ENCODE measurements around the gene NTN1. TPM values are rescaled to one million over a fixed set of nuclear protein-coding genes. Genes with fewer than 3 reads are reported as not detected.
"Not testable (repeated sequence)": the region's sequence is repeated elsewhere in the genome, so short reads cannot be mapped to it uniquely, and the experiment has no call there.

Gene NTN1
- total and polyA plus RNA-seq, 7 experiments from 2014 or later: 0.07 to 0.12 (median 0.11) TPM; not detected in 4

DNA sequence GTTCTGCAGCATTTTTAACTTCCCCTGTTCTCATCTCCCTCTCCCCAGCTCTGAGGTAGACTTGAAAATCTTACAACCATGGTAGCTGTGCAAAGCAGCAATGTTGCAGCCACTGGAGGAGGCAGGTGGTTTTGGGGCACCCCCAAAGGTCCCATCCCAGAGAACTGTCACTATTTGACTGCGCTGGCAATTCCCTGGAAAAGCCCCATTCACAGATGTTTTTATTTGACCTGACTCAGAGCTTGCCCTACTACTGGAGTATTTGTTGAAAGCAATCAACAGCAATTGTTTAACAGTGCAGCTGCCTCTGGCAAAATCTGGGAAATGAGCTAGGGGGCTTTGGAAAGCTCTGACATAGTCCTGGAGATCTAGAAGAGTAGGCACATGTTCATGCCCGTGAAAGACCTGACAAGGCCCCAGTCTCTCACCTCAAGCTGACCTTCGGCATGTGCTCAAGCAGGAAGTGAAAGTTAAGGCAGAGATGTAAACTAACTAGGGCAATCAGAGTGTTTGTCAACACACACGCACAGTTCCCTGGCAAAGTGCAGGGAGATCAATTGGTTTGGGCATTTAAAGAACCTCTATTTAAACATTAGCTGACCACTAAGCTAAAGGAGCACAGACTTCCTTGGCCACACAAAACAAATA is 36.1 kb upstream of the NTN1 start:
- Mint-ChIP-seq H3K27ac (peak overlapping the region in 3 of 9 donors; percentile 2 to 76 (median 3)), H3K27me3 (no peaks in the 10 kb centered on the region), H3K36me3 (peaks cover 0 to 8% (median 0%) of the 10 kb centered on the region in 5 donors), H3K4me1 (peaks cover 9 to 15% (median 12%) of the 10 kb centered on the region in 7 donors), H3K4me3 (peak overlapping the region in 2 of 10 donors; percentile 8 to 23), H3K9me3 (peaks cover 0 to 17% (median 4%) of the 10 kb centered on the region in 11 donors)
- intact Hi-C loops (cut with micrococcal nuclease): no loop called here
- CTCF ChIA-PET: interaction anchor here (0.8 to 1.1 kb wide), 3 partner anchors 11 to 75 kb away, joined by 3 to 5 read pairs (median 4); no protein-coding TSS in a partner anchor
- ATAC-seq (peak; percentile 62), DNase-seq (no peak)
- Histone ChIP-seq H3K27ac (ENCODE audit: low read depth, low read length) (no peak overlapping the region), H3K4me1 (ENCODE audit: control insufficient read depth in 2 of 2, insufficient read depth in 2 of 2, low read length in 2 of 2) (peaks cover 0 to 8% of the 10 kb centered on the region in 2 donors), H3K4me3 (ENCODE audit: low read length) (no peak overlapping the region), H3K36me3 (ENCODE audit: control insufficient read depth in 2 of 3, insufficient read depth in 3 of 3, low read length in 3 of 3) (no peaks in the 10 kb centered on the region), H3K27me3 (ENCODE audit: control insufficient read depth in 2 of 2, insufficient read depth in 2 of 2, low read length in 2 of 2) (no peaks in the 10 kb centered on the region), H3K9me3 (ENCODE audit: control insufficient read depth in 2 of 3, low read length in 3 of 3) (peaks cover 0 to 4% (median 0%) of the 10 kb centered on the region in 3 experiments)
- POLR2A ChIA-PET: no interaction called here

DNA sequence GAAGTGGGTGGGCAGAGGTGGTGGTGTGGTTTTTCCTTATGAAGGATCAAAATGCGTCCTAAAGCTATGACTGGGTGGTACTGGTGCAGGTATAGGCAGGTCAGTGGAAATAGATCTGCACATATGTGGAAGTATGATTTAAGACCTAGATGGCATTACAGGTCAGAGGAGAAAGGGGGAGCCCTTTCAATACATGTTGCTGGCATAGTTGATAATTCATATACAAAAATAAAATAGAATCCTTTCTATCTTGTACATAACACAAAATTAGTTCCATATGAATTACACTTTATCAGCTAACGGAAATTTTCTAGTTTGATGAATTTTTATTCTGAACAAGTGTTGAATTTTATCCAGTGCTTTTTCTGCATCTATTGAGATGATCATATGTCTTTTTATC is 35.0 kb upstream of the NTN1 start:
- intact Hi-C loops (cut with micrococcal nuclease): no loop called here
- Histone ChIP-seq H3K36me3 (ENCODE audit: control insufficient read depth in 2 of 3, insufficient read depth in 3 of 3, low read length in 3 of 3) (no peaks in the 10 kb centered on the region), H3K4me3 (ENCODE audit: low read length) (no peak overlapping the region), H3K4me1 (ENCODE audit: control insufficient read depth in 2 of 2, insufficient read depth in 2 of 2, low read length in 2 of 2) (peaks cover under 1 to 8% of the 10 kb centered on the region in 2 donors), H3K27me3 (ENCODE audit: control insufficient read depth in 2 of 2, insufficient read depth in 2 of 2, low read length in 2 of 2) (no peaks in the 10 kb centered on the region), H3K27ac (ENCODE audit: low read depth, low read length) (no peak overlapping the region), H3K9me3 (ENCODE audit: control insufficient read depth in 2 of 3, low read length in 3 of 3) (peaks cover 0 to 4% (median 0%) of the 10 kb centered on the region in 3 experiments)
- ATAC-seq (no peak), DNase-seq (no peak)
- H3K27me3 Mint-ChIP-seq: peaks cover 0 to under 1% (median 0%) of the 10 kb centered on the region in 5 donors
- H3K36me3 Mint-ChIP-seq: peaks cover 0 to 8% (median 0%) of the 10 kb centered on the region in 5 donors
- ChIA-PET POLR2A (interaction anchor here (1.0 kb wide), 1 partner anchor 49 kb away, joined by 3 read pairs; no protein-coding TSS in a partner anchor), CTCF (no interaction called here)
- H3K4me1 Mint-ChIP-seq: peaks cover 9 to 16% (median 12%) of the 10 kb centered on the region in 7 donors
- H3K4me3 Mint-ChIP-seq: no peak overlapping the region
- H3K9me3 Mint-ChIP-seq: peaks cover 0 to 17% (median 4%) of the 10 kb centered on the region in 11 donors
- peak overlapping the region in 1 of 9 donors; percentile 20 for H3K27ac Mint-ChIP-seq

DNA sequence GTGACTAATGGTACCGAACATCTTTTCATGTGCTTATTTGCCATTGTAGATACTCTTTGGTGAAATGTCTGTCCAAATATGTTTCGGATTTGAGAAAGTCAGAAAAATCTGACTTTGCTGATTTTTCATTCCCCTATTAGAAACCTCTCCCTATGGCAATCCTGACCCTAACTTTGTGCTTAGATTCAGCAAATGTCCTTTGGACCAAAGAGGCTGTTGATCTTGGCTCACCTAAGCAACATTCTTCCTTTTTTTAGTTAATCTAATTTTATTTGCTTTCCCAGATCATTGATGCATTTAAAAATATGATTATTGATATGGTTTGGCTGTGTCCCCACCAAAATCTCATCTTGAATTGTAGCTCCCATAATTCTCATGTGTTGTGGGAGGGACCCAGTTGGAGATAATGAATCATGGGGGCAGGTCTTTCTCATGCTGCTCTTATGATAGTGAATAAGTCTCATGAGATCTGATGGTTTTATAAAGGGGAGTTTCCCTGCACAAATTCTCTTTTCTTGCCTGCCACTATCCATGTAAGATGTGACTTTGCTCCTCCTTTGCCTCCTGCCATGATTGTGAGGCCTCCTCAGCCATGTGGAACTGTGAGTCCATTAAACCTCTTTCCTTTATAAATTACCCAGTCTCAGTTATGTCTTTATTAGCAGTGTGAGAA is 32.9 kb upstream of the NTN1 start:
- H3K27ac Mint-ChIP-seq; H3K9me3 ChIP-seq (ENCODE audit: control insufficient read depth in 2 of 3, low read length in 3 of 3); H3K4me3 Mint-ChIP-seq; DNase-seq; H3K27ac ChIP-seq (ENCODE audit: low read depth, low read length); H3K4me3 ChIP-seq (ENCODE audit: low read length); H3K4me1 ChIP-seq (ENCODE audit: control insufficient read depth in 2 of 2, insufficient read depth in 2 of 2, low read length in 2 of 2); H3K27me3 Mint-ChIP-seq; H3K36me3 Mint-ChIP-seq; H3K27me3 ChIP-seq (ENCODE audit: control insufficient read depth in 2 of 2, insufficient read depth in 2 of 2, low read length in 2 of 2); ATAC-seq; intact Hi-C loops (cut with micrococcal nuclease); H3K36me3 ChIP-seq (ENCODE audit: control insufficient read depth in 2 of 3, insufficient read depth in 3 of 3, low read length in 3 of 3): not testable (repeated sequence)
- ChIA-PET CTCF (interaction anchor here (0.7 kb wide), 2 partner anchors 11 to 50 kb away, joined by 3 read pairs; no protein-coding TSS in a partner anchor), POLR2A (interaction anchor here (0.7 kb wide), 1 partner anchor 96 kb away, joined by 3 read pairs; no protein-coding TSS in a partner anchor)
- Mint-ChIP-seq H3K9me3 (peaks cover 0 to 17% (median 4%) of the 10 kb centered on the region in 11 donors), H3K4me1 (peaks cover 9 to 21% (median 16%) of the 10 kb centered on the region in 7 donors)

DNA sequence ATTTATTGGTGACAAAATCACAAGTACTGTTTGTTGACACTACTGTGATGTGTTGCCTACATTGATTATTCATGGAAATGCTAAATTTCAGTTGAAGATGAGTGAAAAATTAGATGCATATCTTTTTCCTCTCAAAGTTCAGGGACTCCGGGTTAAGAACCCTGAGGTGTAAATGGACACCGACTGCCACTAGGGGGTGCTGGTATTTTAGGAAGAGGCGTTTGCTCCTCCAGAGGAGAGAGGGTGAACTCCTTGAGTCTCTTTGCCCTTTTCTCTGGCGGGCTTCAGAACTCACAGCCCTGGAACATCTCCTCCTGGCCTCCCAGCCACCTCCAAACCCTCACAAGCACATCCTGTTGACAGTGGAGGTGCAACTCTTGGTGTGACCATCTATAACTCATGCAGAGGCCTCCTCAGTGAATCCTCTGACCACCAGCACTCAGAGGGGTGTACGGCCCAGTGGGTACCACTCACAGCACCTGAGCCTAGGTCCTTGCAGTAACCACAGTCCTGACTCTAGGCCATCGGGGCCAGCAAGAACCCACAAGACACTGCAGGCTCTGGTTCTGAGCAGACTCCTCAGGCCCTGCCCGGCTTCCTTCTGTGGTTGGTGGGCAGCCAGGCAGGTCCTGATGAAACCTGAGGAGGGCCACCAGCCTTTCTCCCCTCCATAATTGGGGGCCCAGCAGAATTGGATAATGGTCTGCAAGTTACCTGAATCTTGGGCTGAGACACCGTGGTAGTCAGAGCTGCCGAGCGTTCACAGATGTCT is 29.6 kb upstream of the NTN1 start:
- Mint-ChIP-seq H3K36me3 (peaks cover 0 to 5% (median 0%) of the 10 kb centered on the region in 5 donors), H3K9me3 (peaks cover 0 to 7% (median 1%) of the 10 kb centered on the region in 11 donors), H3K4me1 (peaks cover 0 to 11% (median 5%) of the 10 kb centered on the region in 7 donors), H3K27me3 (peaks cover 0 to 4% (median 0%) of the 10 kb centered on the region in 5 donors), H3K4me3 (no peak overlapping the region), H3K27ac (no peak overlapping the region)
- intact Hi-C loops (cut with micrococcal nuclease): loop anchor here in 1 of 2 donors (1.0 kb wide), 1 partner anchor 26 kb away; the partner anchor contains the start of gene PIK3R5
- Histone ChIP-seq H3K36me3 (ENCODE audit: control insufficient read depth in 2 of 3, insufficient read depth in 3 of 3, low read length in 3 of 3) (no peaks in the 10 kb centered on the region), H3K27ac (ENCODE audit: low read depth, low read length) (no peak overlapping the region), H3K4me1 (ENCODE audit: control insufficient read depth in 2 of 2, insufficient read depth in 2 of 2, low read length in 2 of 2) (peaks cover 0 to 6% of the 10 kb centered on the region in 2 donors), H3K27me3 (ENCODE audit: control insufficient read depth in 2 of 2, insufficient read depth in 2 of 2, low read length in 2 of 2) (no peaks in the 10 kb centered on the region), H3K9me3 (ENCODE audit: control insufficient read depth in 2 of 3, low read length in 3 of 3) (no peaks in the 10 kb centered on the region), H3K4me3 (ENCODE audit: low read length) (no peak overlapping the region)
- POLR2A ChIA-PET: no interaction called here
- peak; percentile 34 to 67 (median 54) for DNase-seq
- CTCF ChIA-PET: interaction anchor here (0.5 to 1.0 kb wide), 4 partner anchors 9 to 1307 kb away, joined by 3 read pairs; no protein-coding TSS in a partner anchor
- ATAC-seq: peak; percentile 84

DNA sequence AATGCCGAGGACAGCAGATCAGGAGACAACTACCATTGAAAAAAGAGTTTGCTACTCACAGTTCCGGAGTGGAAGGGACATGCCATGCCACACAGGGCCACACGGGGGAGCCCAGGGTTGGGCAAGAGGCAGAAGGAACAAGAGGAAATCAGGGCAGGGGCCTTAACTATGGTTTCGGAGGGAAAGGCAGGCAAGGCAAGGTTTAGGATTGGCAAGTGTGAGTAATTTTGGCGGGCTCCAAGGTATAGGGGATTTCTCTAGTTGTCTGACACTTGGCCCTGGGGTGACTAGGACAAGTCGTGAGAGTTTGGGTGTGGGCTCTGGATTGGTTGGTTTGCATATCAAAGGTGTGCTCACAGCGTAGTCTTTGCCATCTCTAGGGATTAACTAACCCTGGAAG is 27.0 kb upstream of the NTN1 start:
- peaks cover 0 to 1% (median 0%) of the 10 kb centered on the region in 11 donors for H3K9me3 Mint-ChIP-seq
- CTCF ChIA-PET: interaction anchor here (0.6 to 1.1 kb wide), 2 partner anchors 209 to 580 kb away, joined by 3 read pairs; no protein-coding TSS in a partner anchor
- intact Hi-C loops (cut with micrococcal nuclease): no loop called here
- no peaks in the 10 kb centered on the region for H3K36me3 ChIP-seq (ENCODE audit: control insufficient read depth in 2 of 3, insufficient read depth in 3 of 3, low read length in 3 of 3)
- H3K4me3 Mint-ChIP-seq: no peak overlapping the region
- DNase-seq (peak in 5 of 9 donors; percentile 22 to 65 (median 42)), ATAC-seq (peak; percentile 46)
- H3K9me3 ChIP-seq (ENCODE audit: control insufficient read depth in 2 of 3, low read length in 3 of 3): no peaks in the 10 kb centered on the region
- peaks cover 0 to 15% (median 5%) of the 10 kb centered on the region in 7 donors for H3K4me1 Mint-ChIP-seq
- no peak overlapping the region for H3K4me3 ChIP-seq (ENCODE audit: low read length)
- POLR2A ChIA-PET: no interaction called here
- H3K27ac ChIP-seq (ENCODE audit: low read depth, low read length): no peak overlapping the region
- H3K27me3 Mint-ChIP-seq: peaks cover 0 to 13% (median 4%) of the 10 kb centered on the region in 5 donors
- peaks cover 0 to 6% of the 10 kb centered on the region in 2 donors for H3K4me1 ChIP-seq (ENCODE audit: control insufficient read depth in 2 of 2, insufficient read depth in 2 of 2, low read length in 2 of 2)
- H3K27ac Mint-ChIP-seq: peak overlapping the region in 1 of 9 donors; percentile 9
- H3K36me3 Mint-ChIP-seq: no peaks in the 10 kb centered on the region
- no peaks in the 10 kb centered on the region for H3K27me3 ChIP-seq (ENCODE audit: control insufficient read depth in 2 of 2, insufficient read depth in 2 of 2, low read length in 2 of 2)

DNA sequence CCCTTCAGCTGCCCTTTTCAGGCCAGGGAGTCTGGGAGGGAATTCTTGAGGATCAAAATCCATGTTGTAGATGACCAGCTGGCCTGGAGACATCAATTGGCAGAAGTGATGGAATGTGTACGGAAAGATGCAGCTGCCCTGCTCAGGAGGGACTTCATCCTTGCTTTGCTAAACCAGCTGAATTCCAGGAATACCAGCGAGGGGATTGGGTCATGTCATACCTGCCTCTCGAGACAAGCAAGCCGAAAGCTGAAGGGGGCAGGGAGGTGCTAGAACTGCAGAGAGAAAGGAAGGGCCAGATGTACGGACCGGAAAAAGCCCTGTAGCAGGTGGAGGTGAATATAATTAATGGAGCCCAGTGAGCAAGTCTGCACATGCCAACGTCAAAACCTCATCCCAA is 25.6 kb upstream of the NTN1 start:
- no peak for DNase-seq
- H3K27ac Mint-ChIP-seq: peak overlapping the region in 1 of 9 donors; percentile 11
- intact Hi-C loops (cut with micrococcal nuclease): loop anchor here (5.0 kb wide), 3 partner anchors 527 to 583 kb away; no protein-coding TSS in a partner anchor
- CTCF ChIA-PET: interaction anchor here (1.1 to 1.7 kb wide), 4 partner anchors 10 to 210 kb away, joined by 3 to 7 read pairs (median 4); no protein-coding TSS in a partner anchor
- peaks cover 0 to 15% (median 5%) of the 10 kb centered on the region in 7 donors for H3K4me1 Mint-ChIP-seq
- no peak overlapping the region for H3K4me3 Mint-ChIP-seq
- peaks cover 0 to 2% (median 0%) of the 10 kb centered on the region in 11 donors for H3K9me3 Mint-ChIP-seq
- H3K27me3 Mint-ChIP-seq: peaks cover 8 to 26% (median 14%) of the 10 kb centered on the region in 5 donors
- peaks cover 0 to 6% of the 10 kb centered on the region in 2 donors for H3K4me1 ChIP-seq (ENCODE audit: control insufficient read depth in 2 of 2, insufficient read depth in 2 of 2, low read length in 2 of 2)
- no peak overlapping the region for H3K4me3 ChIP-seq (ENCODE audit: low read length)
- no peaks in the 10 kb centered on the region for H3K36me3 Mint-ChIP-seq
- ATAC-seq: no peak
- no peaks in the 10 kb centered on the region for H3K36me3 ChIP-seq (ENCODE audit: control insufficient read depth in 2 of 3, insufficient read depth in 3 of 3, low read length in 3 of 3)
- H3K9me3 ChIP-seq (ENCODE audit: control insufficient read depth in 2 of 3, low read length in 3 of 3): no peaks in the 10 kb centered on the region
- H3K27ac ChIP-seq (ENCODE audit: low read depth, low read length): no peak overlapping the region
- no peaks in the 10 kb centered on the region for H3K27me3 ChIP-seq (ENCODE audit: control insufficient read depth in 2 of 2, insufficient read depth in 2 of 2, low read length in 2 of 2)
- POLR2A ChIA-PET: interaction anchor here (0.7 kb wide), 1 partner anchor 96 kb away, joined by 3 read pairs; no protein-coding TSS in a partner anchor

All from naive thymus-derived CD4-positive, alpha-beta T cell (primary cell).